ENCODE data around the gene LCORL. TPM values are rescaled to one million over a fixed set of nuclear protein-coding genes. Genes with fewer than 3 reads are reported as not detected.

LCORL gene
- total and polyA plus RNA-seq, 3 donors from 2014 or later: 9.7 to 43.7 (median 37.6) TPM

GRCh38 chr4:18020671-18021469 is 685 bp downstream of the LCORL start:
- Histone ChIP-seq H3K4me1 (peaks cover 4% of the 10 kb centered on the region), H3K36me3 (ENCODE audit: low read depth, missing control alignments) (no peaks in the 10 kb centered on the region), H3K4me3 (peak overlapping the region; percentile 98 to 100), H3K27ac (peak overlapping the region; percentile 97), H3K27me3 (no peaks in the 10 kb centered on the region), H3K9me3 (no peaks in the 10 kb centered on the region)
- peak; percentile 86 for DNase-seq
- TF ChIP-seq POLR2A (IDR thresholded peaks at IDR 0.05) (no peak), CTCF (IDR thresholded peaks at IDR 0.05) (no peak)
- WGBS, 2 donors: 0 to 1% methylated on average over 12 to 67 of the region's 90 CpGs
- intact Hi-C loops (cut with DNase I; ENCODE audit: low total_unique reads): no loop called here

GRCh38 chr4:18020145-18020670 is 1.3 kb downstream of the LCORL start:
- intact Hi-C loops (cut with DNase I; ENCODE audit: low total_unique reads): no loop called here
- Histone ChIP-seq H3K36me3 (ENCODE audit: low read depth, missing control alignments) (no peaks in the 10 kb centered on the region), H3K27ac (peak overlapping the region; percentile 97), H3K4me3 (peak overlapping the region; percentile 98 to 100), H3K9me3 (no peaks in the 10 kb centered on the region), H3K4me1 (peaks cover 4% of the 10 kb centered on the region), H3K27me3 (no peaks in the 10 kb centered on the region)
- peak; percentile 25 for DNase-seq
- 3 to 5% methylated on average over 16 of the region's 16 CpGs for WGBS, 2 donors
- TF ChIP-seq POLR2A (IDR thresholded peaks at IDR 0.05) (no peak), CTCF (IDR thresholded peaks at IDR 0.05) (no peak)

GRCh38 chr4:18014269-18014668 is 7.3 kb downstream of the LCORL start:
- no peak for TF ChIP-seq CTCF (IDR thresholded peaks at IDR 0.05)
- no peak for TF ChIP-seq POLR2A (IDR thresholded peaks at IDR 0.05)
- Histone ChIP-seq H3K4me1 (no peaks in the 10 kb centered on the region), H3K9me3 (no peaks in the 10 kb centered on the region), H3K27ac (no peak overlapping the region), H3K4me3 (no peak overlapping the region), H3K27me3 (no peaks in the 10 kb centered on the region), H3K36me3 (ENCODE audit: low read depth, missing control alignments) (no peaks in the 10 kb centered on the region)
- no peak for DNase-seq
- 56 to 78% methylated on average over 1 of the region's 1 CpG for WGBS, 2 donors
- intact Hi-C loops (cut with DNase I; ENCODE audit: low total_unique reads): no loop called here

GRCh38 chr4:18012807-18013462 is 8.6 kb downstream of the LCORL start:
- Histone ChIP-seq H3K36me3 (ENCODE audit: low read depth, missing control alignments) (no peaks in the 10 kb centered on the region), H3K9me3 (no peaks in the 10 kb centered on the region), H3K4me3 (no peak overlapping the region), H3K4me1 (no peaks in the 10 kb centered on the region), H3K27me3 (no peaks in the 10 kb centered on the region), H3K27ac (no peak overlapping the region)
- WGBS, 2 donors: 77 to 80% methylated on average over 3 of the region's 3 CpGs
- intact Hi-C loops (cut with DNase I; ENCODE audit: low total_unique reads): no loop called here
- TF ChIP-seq POLR2A (IDR thresholded peaks at IDR 0.05) (no peak), CTCF (IDR thresholded peaks at IDR 0.05) (no peak)
- DNase-seq: no peak
